ENCODE results near the gene PDE3B.
"Not testable (repeated sequence)": the region's sequence is repeated elsewhere in the genome, so short reads cannot be mapped to it uniquely, and the experiment has no call there.

Gene PDE3B

DNA sequence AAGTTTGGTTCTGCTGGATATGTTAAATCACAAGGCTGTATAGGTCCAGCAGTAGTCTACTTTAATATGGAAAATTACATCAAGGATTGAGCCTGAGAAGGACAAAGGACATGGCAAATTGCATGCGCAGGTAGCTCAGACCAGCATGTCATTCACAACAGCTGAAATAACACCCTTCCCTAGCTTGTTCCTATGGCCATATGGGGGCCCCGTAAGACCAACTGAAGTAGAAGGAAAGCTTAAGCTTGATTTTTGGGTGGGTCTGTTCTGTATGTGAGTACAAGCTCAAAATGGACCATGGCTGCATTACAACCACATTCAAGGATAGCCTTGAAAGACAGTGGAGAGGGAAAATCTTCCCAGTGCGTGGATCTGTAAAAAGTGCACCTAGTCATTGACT, 20.6 kb upstream of the PDE3B start:
- Histone ChIP-seq H3K27me3 (ENCODE audit: control insufficient read depth in 1 of 2, insufficient read depth in 2 of 2, low read length in 2 of 2) (no peaks in the 10 kb centered on the region), H3K36me3 (ENCODE audit: insufficient read depth, low read length) (no peaks in the 10 kb centered on the region), H3K9ac (ENCODE audit: low read length) (no peak overlapping the region), H3K4me1 (ENCODE audit: insufficient read depth, low read length) (peaks cover 42% of the 10 kb centered on the region), H3K27ac (ENCODE audit: low read depth, low read length) (peak overlapping the region; percentile 37), H3K9me3 (ENCODE audit: low read length) (no peaks in the 10 kb centered on the region), H3K4me3 (ENCODE audit: low read depth in 1 of 2, low read length in 2 of 2) (no peak overlapping the region)

DNA sequence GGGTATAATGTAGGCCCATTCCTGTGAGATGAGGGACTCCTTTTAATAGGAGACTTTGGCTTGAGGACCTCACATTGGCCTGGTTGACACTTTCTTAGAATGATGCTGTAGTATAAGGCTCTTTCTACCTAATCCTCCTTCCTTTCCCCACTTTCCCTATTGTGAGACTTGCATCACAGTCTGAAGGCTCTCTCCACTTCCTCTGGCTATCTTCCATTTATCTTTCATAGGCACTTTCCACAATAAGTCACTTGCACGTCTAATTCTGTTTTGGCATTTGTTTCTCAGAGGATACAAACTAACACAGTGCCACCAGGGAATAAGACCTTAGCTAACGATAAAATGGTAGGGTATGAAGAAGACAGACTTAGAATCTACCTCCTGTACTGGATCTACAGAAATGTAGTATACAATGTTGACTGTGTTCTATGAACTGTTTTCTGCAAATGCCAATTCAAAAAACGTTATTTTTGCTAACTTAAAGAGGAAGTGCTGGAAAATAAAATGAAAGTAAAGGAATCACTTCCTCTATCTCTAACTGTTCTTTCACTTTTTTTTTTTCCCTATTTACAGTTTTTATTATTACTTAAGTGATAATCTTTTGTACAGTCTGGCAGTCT, 17.9 kb upstream of the PDE3B start:
- Histone ChIP-seq H3K27ac (ENCODE audit: low read depth, low read length) (no peak overlapping the region), H3K9ac (ENCODE audit: low read length) (no peak overlapping the region), H3K36me3 (ENCODE audit: insufficient read depth, low read length) (no peaks in the 10 kb centered on the region), H3K4me3 (ENCODE audit: low read depth in 1 of 2, low read length in 2 of 2) (no peak overlapping the region), H3K9me3 (ENCODE audit: low read length) (no peaks in the 10 kb centered on the region), H3K4me1 (ENCODE audit: insufficient read depth, low read length) (peaks cover 30% of the 10 kb centered on the region), H3K27me3 (ENCODE audit: control insufficient read depth in 1 of 2, insufficient read depth in 2 of 2, low read length in 2 of 2) (no peaks in the 10 kb centered on the region)

DNA sequence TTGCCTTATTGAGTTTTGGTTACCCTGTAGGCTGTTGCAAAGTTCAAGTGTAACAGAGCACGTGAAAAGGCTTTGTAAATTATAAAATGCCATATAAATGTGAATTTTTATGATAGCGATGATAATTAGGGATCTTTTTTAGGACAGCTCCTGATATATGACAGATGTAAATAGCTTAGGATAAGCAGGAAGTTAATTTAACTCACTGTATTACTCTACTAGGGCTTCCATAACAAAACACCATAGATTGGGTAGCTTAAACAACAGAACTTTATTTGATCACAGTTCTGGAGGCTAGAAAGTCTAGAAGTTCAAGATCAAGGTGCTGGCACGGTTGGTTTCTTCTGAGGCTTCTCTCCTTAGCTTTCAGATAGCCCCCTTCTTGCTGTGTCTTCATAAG, 17.0 kb upstream of the PDE3B start:
- H3K27ac ChIP-seq (ENCODE audit: low read depth, low read length) = no peak overlapping the region

DNA sequence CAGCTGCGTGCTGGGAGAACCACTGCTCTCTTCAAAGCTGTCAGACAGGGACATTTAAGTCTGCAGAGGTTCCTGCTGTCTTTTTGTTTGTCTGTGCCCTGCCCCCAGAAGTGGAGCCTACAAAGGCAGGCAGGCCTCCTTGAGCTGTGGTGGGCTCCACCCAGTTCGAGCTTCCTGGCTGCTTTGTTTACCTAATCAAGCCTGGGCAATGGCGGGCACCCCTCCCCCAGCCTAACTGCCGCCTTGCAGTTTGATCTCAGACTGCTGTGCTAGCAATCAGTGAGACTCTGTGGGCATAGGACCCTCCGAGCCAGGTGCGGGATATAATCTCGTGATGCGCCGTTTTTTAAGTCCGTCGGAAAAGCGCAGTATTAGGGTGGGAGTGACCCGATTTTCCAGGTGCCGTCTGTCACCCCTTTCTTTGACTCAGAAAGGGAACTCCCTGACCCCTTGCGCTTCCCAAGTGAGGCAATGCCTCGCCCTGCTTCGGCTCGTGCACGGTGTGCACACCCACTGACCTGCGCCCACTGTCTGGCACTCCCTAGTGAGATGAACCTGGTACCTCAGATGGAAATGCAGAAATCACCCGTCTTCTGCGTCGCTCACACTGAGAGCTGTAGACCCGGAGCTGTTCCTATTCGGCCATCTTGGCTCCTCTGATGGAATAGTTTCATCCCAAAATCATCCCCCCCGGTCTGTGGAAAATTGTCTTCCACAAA, 9.9 kb upstream of the PDE3B start:
- not testable (repeated sequence) for H3K9ac ChIP-seq (ENCODE audit: low read length); H3K36me3 ChIP-seq (ENCODE audit: insufficient read depth, low read length); H3K27me3 ChIP-seq (ENCODE audit: control insufficient read depth in 1 of 2, insufficient read depth in 2 of 2, low read length in 2 of 2); H3K27ac ChIP-seq (ENCODE audit: low read depth, low read length); H3K4me3 ChIP-seq (ENCODE audit: low read depth in 1 of 2, low read length in 2 of 2); H3K9me3 ChIP-seq (ENCODE audit: low read length)
- peaks cover 18% of the 10 kb centered on the region for H3K4me1 ChIP-seq (ENCODE audit: insufficient read depth, low read length)

More for the DNA sequence above, 17.0 kb upstream of the PDE3B start:
- H3K4me1 ChIP-seq (ENCODE audit: insufficient read depth, low read length) = peaks cover 20% of the 10 kb centered on the region
- no peak overlapping the region for H3K9ac ChIP-seq (ENCODE audit: low read length)
- H3K4me3 ChIP-seq (ENCODE audit: low read depth in 1 of 2, low read length in 2 of 2) = no peak overlapping the region
- no peaks in the 10 kb centered on the region for H3K27me3 ChIP-seq (ENCODE audit: control insufficient read depth in 1 of 2, insufficient read depth in 2 of 2, low read length in 2 of 2)
- no peaks in the 10 kb centered on the region for H3K36me3 ChIP-seq (ENCODE audit: insufficient read depth, low read length)
- H3K9me3 ChIP-seq (ENCODE audit: low read length) = no peaks in the 10 kb centered on the region

DNA sequence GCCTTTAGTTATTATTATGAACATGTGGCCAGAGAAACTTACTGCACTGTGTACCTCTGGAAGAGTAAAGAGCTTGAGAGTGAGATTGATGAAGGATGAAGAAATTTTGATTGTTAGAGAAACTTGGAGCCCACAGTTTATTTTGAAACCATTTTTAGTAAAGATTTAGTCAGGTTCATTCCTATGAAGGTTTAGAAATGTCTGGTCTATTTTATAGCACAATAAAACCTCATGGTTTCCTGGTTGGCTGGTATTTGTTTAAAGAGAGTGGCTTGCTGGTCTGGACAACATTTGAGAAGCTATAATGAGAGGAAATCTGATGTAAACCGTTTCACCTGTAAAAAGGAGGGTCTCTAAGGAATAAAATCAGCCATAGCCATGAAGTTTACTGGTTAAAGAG, 8.8 kb upstream of the PDE3B start:
- peaks cover 23% of the 10 kb centered on the region for H3K4me1 ChIP-seq (ENCODE audit: insufficient read depth, low read length)
- H3K36me3 ChIP-seq (ENCODE audit: insufficient read depth, low read length) = no peaks in the 10 kb centered on the region
- H3K9me3 ChIP-seq (ENCODE audit: low read length) = no peaks in the 10 kb centered on the region
- no peak overlapping the region for H3K9ac ChIP-seq (ENCODE audit: low read length)
- no peaks in the 10 kb centered on the region for H3K27me3 ChIP-seq (ENCODE audit: control insufficient read depth in 1 of 2, insufficient read depth in 2 of 2, low read length in 2 of 2)
- peak overlapping the region; percentile 60 for H3K27ac ChIP-seq (ENCODE audit: low read depth, low read length)
- H3K4me3 ChIP-seq (ENCODE audit: low read depth in 1 of 2, low read length in 2 of 2) = no peak overlapping the region

DNA sequence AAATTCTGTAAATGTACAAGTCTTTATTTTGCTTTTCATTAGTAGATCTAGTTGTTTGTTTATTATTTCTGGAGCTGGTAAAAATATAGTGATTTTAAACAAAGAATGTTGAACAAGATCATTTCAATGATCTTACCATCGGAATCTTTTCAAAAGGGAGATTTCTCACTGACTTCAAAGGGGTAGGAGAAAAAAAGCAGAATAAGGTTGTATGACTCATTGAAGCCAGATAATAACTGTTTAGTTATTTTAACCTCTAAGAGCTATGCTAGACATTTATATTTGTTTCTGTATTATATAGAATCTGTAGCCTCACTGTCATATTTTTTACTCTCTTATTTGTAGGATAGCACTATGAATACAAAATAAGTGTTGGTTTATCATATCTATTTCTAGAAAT, 8.1 kb upstream of the PDE3B start:
- no peaks in the 10 kb centered on the region for H3K9me3 ChIP-seq (ENCODE audit: low read length)
- no peak overlapping the region for H3K4me3 ChIP-seq (ENCODE audit: low read depth in 1 of 2, low read length in 2 of 2)
- H3K27me3 ChIP-seq (ENCODE audit: control insufficient read depth in 1 of 2, insufficient read depth in 2 of 2, low read length in 2 of 2) = no peaks in the 10 kb centered on the region
- no peaks in the 10 kb centered on the region for H3K36me3 ChIP-seq (ENCODE audit: insufficient read depth, low read length)
- H3K27ac ChIP-seq (ENCODE audit: low read depth, low read length) = peak overlapping the region; percentile 60
- no peak overlapping the region for H3K9ac ChIP-seq (ENCODE audit: low read length)
- peaks cover 30% of the 10 kb centered on the region for H3K4me1 ChIP-seq (ENCODE audit: insufficient read depth, low read length)

DNA sequence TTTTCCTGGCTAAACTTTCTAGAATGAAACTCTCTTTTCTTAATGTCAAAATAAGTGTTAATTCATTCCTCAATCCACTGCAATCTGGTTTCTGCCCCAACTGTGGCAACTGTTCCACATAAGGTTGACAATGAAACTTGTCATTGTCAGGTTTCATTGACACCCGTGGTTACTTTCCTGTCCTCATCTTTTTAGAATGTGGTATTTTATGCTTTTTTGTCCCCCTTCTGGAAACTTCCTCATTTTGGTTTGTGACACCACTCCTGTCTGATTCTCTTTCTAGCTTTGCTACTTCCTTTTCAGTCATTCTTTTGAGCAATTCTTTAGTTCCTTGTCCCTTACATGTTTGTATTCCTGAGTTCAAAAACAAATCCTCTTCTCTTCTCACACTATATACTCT, 7.5 kb upstream of the PDE3B start:
- H3K4me3 ChIP-seq (ENCODE audit: low read depth in 1 of 2, low read length in 2 of 2) = no peak overlapping the region
- H3K9me3 ChIP-seq (ENCODE audit: low read length) = no peaks in the 10 kb centered on the region
- H3K36me3 ChIP-seq (ENCODE audit: insufficient read depth, low read length) = no peaks in the 10 kb centered on the region
- H3K27ac ChIP-seq (ENCODE audit: low read depth, low read length) = peak overlapping the region; percentile 12
- H3K27me3 ChIP-seq (ENCODE audit: control insufficient read depth in 1 of 2, insufficient read depth in 2 of 2, low read length in 2 of 2) = no peaks in the 10 kb centered on the region
- H3K9ac ChIP-seq (ENCODE audit: low read length) = no peak overlapping the region
- H3K4me1 ChIP-seq (ENCODE audit: insufficient read depth, low read length) = peaks cover 33% of the 10 kb centered on the region

DNA sequence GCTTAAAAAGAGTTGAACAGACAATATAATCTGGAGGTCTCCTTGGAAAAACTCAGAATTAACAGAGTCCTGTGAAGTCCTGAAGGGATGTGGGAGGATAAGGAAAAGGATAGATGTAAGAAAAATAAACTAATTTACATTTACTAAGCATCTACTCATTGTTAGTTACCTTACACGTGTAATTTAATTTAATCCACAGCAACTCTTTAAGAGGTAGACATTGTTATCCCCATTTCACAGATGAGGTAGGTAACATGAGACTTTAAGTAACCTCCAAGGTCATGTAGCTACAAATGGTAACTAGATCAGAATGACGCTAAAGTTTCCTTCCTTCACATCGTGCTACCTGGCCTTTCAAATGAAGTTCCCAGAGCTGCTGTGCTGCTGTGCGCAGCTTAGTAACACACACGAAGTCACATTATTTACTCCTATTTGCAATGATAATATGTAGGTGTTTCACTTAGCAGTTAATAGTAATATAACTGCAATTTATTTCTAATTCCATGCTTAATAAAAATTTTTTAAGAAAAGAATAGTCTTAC, 5.7 kb upstream of the PDE3B start:
- Histone ChIP-seq H3K4me3 (ENCODE audit: low read depth in 1 of 2, low read length in 2 of 2) (no peak overlapping the region), H3K27me3 (ENCODE audit: control insufficient read depth in 1 of 2, insufficient read depth in 2 of 2, low read length in 2 of 2) (no peaks in the 10 kb centered on the region), H3K36me3 (ENCODE audit: insufficient read depth, low read length) (no peaks in the 10 kb centered on the region), H3K9ac (ENCODE audit: low read length) (no peak overlapping the region), H3K4me1 (ENCODE audit: insufficient read depth, low read length) (peaks cover 49% of the 10 kb centered on the region), H3K27ac (ENCODE audit: low read depth, low read length) (no peak overlapping the region), H3K9me3 (ENCODE audit: low read length) (no peaks in the 10 kb centered on the region)

DNA sequence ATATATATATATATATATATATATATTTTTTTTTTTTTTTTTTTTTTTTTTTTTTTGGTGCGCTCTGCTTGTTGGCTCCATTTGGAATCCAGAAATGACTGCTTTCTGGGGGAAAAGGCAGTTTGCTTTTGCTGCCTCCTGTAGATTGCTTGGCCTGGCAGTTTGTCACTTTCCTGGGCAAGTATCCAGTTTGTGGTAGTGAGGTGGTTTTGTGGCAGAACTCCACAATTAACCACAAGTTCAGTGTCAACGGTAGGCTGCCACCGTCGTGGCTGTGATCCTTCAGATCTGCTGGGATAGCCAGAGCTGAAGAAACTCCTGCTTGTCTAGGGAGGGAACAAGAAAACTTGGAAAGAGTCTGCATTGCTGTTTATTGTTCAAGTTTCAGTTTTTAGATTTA, 5.0 kb upstream of the PDE3B start:
- Histone ChIP-seq H3K27me3 (ENCODE audit: control insufficient read depth in 1 of 2, insufficient read depth in 2 of 2, low read length in 2 of 2) (no peaks in the 10 kb centered on the region), H3K4me1 (ENCODE audit: insufficient read depth, low read length) (peaks cover 51% of the 10 kb centered on the region), H3K36me3 (ENCODE audit: insufficient read depth, low read length) (no peaks in the 10 kb centered on the region), H3K4me3 (ENCODE audit: low read depth in 1 of 2, low read length in 2 of 2) (no peak overlapping the region), H3K27ac (ENCODE audit: low read depth, low read length) (no peak overlapping the region), H3K9ac (ENCODE audit: low read length) (no peak overlapping the region), H3K9me3 (ENCODE audit: low read length) (no peaks in the 10 kb centered on the region)

DNA sequence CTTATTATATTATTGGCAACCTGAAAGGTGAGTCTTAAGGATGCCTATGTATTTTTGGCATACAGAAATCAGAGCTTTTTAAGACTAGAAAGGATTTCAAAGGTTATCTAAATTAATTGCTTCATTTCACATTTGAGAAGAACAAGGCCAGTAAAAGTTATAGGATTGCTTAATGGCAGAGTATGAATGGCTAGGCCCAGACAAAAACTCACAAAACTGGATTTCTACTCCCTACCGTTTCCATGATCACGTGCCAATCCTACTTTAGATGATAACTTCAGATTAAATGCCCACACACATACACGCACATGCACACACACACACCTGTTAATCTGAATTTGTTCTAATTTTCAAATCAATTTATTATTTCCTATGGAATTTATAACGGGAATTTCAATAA, 1.8 kb upstream of the PDE3B start:
- H3K9me3 ChIP-seq (ENCODE audit: low read length) = no peaks in the 10 kb centered on the region
- no peak overlapping the region for H3K4me3 ChIP-seq (ENCODE audit: low read depth in 1 of 2, low read length in 2 of 2)
- H3K27me3 ChIP-seq (ENCODE audit: control insufficient read depth in 1 of 2, insufficient read depth in 2 of 2, low read length in 2 of 2) = no peaks in the 10 kb centered on the region
- peak overlapping the region; percentile 51 for H3K27ac ChIP-seq (ENCODE audit: low read depth, low read length)
- no peaks in the 10 kb centered on the region for H3K36me3 ChIP-seq (ENCODE audit: insufficient read depth, low read length)
- H3K4me1 ChIP-seq (ENCODE audit: insufficient read depth, low read length) = peaks cover 33% of the 10 kb centered on the region
- no peak overlapping the region for H3K9ac ChIP-seq (ENCODE audit: low read length)

DNA sequence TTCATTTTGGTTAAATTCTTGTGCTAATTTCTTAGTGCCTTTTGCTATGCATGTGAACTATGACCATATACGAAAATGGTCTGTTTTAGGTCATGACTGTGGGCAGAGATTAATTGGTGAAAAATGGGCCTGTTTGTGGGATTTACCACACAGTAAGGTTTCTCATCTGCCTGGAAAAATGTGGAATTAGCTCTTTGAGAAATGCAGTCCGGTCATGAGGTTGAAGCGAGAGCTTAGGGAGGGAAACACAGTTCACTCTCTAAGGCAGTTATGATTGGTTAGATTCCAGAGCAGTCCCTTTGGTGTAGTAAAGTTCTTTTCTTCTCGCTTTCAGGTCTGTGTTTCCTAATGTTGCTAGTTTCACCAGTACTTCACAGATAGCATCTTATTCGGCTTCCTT, 1.2 kb upstream of the PDE3B start:
- H3K4me3 ChIP-seq (ENCODE audit: low read depth in 1 of 2, low read length in 2 of 2) = peak overlapping the region; percentile 18 to 84
- peaks cover 33% of the 10 kb centered on the region for H3K4me1 ChIP-seq (ENCODE audit: insufficient read depth, low read length)
- H3K27ac ChIP-seq (ENCODE audit: low read depth, low read length) = peak overlapping the region; percentile 73
- no peaks in the 10 kb centered on the region for H3K36me3 ChIP-seq (ENCODE audit: insufficient read depth, low read length)
- H3K27me3 ChIP-seq (ENCODE audit: control insufficient read depth in 1 of 2, insufficient read depth in 2 of 2, low read length in 2 of 2) = no peaks in the 10 kb centered on the region
- no peaks in the 10 kb centered on the region for H3K9me3 ChIP-seq (ENCODE audit: low read length)
- H3K9ac ChIP-seq (ENCODE audit: low read length) = no peak overlapping the region

Measured in muscle layer of colon (tissue), 2 donors.